Ammon's horn (tissue), 1 donor: ENCODE results near the gene FARP1.

ENCODE experiments used
- DNase-seq: peaks from one replicate; pipeline ENCODE4 v3.0.0-alpha.2; 2016; ENCODE audit warnings: low spot score

FARP1 gene

GRCh38 chr13:98173431-98174152 is 30.7 kb downstream of the FARP1 start:
- no peak for DNase-seq

DNA sequence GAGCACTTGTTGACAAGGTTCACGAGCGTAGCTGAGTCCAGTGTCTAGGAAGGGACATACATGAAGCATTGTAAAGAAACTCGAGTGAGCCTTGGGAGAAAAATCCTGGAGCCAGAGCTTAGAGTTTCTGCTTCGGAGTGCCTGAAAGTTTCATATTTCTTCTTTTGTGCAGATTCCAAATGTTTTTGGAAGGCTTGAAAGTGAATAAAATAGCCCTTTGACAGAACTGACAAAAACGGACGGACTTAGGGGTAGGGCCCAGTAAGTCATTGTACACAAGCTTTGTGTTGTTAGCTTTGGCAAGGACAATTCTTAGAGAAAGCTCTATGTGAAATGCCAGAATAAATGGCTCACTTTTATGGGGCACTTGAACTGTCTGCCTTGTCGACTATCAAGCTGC is 31.4 kb downstream of the FARP1 start:
- DNase-seq: no peak

GRCh38 chr13:98175043-98175442 is 32.1 kb downstream of the FARP1 start:
- DNase-seq: no peak

- no peak for DNase-seq
Measured at GRCh38 chr13:98175823-98176222, 32.9 kb downstream of the FARP1 start.

DNA sequence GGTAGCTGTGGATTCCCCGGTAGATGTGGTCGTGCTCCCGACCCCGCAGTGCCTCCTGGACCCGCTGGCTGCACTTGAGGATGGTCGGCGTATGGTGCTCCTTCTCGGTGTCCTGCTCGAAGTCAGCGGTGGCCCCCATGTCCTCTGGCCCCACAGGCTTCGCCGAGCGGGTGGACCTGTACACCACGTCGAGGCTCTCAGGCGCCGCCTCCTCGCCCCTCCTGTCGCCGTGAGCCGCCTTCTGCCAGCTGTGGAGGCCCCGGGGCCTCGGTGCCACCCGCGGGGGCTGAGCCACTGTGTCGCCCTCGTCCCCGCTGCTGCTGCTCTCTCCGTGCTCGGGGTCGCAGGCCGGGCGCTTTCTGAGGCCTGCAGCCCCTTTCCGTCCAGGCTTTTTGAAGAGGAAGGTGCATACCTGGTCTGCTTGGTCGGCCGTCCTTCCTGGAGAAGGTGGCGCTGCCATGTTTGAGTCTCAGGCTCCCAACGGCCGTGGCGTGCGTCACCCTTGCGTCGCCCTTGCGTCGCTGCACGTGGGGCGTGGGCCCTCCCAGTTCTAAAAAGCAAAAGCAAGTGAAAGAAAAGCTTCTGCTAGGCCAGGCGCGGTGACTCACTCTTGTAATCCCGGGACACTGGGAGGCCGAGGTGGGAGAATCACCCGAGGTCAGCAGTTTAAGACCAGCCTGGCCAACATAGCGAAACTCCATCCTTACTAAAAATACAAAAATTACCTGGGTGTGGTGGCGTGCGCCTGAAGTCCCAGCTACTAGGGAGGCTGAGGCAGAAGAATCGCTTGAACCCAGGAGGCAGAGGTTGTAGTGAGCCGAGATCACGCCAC is 34.1 kb downstream of the FARP1 start, which contains the start of gene RNF113B:
Gene RNF113B (minus strand): TSS at position 493 of the 832 bp plus-strand sequence. CDS start 33 bp downstream, at position 460.
- no peak for DNase-seq

GRCh38 chr13:98180092-98180491 is 37.2 kb downstream of the FARP1 start:
- DNase-seq: no peak

DNA sequence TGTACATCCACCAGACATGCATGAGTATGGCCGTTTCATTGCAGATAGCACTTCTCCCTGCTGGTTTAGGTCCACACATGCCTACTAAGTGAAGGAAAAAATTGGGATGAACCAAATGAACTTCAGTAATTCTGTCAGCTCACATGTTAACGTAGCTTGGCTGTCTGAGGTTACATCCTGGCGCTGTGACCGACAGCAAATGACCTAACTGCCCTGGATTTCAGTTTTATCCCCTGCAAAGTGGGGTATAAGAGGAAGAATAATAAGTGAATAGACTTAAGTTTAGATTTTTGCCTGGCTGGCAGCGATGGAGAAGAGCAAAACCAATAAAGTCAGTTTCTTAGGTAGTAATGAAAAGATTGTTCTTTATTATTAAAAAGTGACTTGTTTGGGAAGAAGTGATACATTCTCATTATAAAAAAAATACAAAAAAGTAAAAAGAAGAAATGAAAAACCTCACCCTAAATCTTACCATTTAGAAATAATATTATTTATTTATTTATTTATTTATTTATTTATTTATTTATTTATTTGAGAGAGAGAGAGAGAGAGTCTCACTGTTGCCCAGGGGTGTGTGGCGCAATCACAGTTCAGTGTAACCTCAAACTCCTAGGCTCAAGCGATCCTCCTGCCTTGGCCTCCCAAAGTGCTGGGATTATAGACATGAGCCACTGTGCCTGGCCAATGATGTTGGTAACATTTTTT is 38.4 kb downstream of the FARP1 start:
- no peak for DNase-seq

DNA sequence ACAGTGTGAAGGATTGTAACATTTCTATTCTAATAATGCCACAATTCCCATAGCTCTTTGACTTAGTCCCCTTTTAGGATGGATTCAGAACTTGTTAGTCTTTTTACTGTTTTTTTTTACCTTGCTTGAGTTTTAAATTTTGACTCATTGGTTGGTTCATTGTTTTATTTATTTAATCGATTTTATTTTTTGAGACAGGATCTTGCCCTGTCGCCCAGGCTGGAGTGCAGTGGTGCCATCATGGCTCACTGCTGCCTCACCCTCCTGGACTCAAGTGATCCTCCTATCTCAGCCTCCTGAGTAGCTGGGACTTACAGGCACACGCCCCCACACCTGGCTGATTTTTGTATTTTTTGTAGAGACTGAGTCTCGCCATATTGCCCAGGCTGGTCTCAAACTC is 39.3 kb downstream of the FARP1 start:
- DNase-seq: no peak

DNA sequence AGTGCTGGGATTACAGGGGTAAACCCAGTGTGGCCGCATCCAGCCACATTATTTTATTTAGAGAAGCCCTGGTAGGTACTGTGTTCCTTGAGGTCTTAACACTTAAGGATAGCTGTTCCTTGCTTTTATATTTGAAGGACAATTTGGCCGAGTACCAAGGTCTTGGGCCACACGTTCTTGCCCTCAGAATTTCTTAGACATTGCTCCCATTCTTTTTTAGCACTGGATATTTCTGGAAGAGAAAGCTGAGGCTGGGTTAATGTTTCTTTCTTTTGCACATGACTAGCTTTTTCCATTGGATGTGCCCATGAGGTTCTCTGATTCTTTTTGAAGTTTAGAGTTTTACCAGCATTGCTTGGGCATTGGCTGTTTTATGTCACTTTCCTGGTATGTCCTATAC is 39.7 kb downstream of the FARP1 start:
- DNase-seq: no peak

DNA sequence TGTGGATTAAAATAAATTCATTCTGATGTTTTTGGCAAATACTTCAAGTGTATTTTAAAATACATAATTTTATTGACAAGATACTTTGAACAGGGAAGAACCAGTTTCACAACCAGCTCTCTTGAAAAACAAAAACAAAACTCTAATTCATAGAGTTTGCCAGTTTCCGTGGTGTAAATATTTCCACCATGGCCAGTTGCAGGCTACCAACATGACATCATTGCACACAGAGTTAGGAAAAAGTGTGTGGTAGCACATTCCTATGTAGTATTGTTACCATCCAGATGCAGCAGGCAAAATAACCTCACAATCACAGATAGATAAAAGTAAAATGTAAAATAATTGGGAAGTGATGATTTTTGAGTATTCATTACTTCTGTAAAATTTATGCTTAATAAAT is 41.9 kb downstream of the FARP1 start:
- no peak for DNase-seq

DNA sequence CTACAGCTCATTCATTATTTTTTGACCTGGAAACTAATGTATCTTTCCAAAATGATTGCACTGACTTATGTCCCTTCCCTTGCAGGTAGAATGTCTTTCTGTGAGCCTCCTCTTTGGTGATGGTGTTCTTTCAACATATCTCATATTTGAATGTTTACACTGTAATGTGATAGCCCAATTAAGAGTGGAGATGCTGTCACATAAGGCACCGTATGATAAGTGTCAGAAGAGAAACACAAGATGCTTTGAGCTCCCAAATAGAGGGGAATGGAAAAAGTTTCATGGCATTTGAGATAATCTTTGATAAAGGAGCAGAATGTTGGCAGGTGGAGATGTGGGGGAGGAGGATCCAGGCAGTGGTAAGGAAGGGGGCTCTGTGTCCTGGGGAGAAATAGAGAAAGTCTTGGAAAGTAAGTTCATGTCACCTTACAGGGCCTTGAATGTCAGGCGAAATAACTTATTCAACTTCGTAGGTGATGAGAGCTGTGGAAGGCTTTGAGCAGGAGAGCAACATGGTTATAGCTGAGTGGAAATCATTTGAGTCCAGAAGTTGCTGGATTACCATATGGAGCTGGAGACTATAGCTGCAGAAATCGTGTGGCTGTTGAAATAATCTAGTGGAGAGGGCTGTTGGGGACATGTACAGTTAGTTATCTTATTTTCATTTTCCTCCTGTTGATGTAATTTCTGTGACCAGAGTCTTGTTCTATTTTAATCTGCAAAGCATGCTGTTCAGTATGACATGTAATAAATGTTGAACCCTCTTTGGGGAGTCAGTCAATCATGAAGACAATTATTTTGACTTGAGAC is 44.5 kb downstream of the FARP1 start:
- no peak for DNase-seq

GRCh38 chr13:98187965-98188261 is 45.0 kb downstream of the FARP1 start:
- peak; percentile 52 for DNase-seq

DNA sequence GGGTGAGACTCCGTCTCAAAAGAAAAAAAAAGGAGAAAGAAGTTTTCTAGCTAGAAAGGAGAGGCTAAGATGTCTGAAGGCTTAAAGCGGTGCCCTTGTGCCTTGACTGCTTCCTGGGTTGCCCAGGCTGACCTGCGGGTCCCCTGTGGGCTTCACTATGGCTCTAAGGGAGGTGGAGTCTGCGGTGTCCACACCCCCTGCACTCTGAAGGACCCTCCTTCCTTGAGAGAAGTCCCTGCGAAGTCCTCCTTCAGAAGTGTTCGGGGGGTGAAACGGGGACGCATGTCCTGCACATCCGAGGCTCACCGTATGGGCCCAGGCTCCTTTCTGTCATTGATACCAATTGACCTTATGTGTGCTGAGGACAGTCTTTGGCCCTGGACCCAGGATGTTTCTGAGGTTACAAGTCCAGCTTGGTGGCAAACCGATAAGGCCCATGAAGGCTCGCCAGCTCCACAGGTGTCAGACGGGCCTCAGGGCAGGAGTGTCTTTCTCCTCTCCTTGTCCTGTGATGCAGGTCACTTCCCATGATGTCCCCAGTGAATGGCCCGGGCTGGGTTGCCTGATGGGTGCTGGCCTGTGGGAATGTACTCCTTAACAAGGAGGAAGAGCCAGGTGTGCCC is 45.8 kb downstream of the FARP1 start:
- DNase-seq: no peak

GRCh38 chr13:98189841-98190505 is 47.1 kb downstream of the FARP1 start:
- no peak for DNase-seq

GRCh38 chr13:98190889-98191444 is 48.1 kb downstream of the FARP1 start:
- DNase-seq: no peak

GRCh38 chr13:98192008-98192407 is 49.1 kb downstream of the FARP1 start:
- DNase-seq: no peak

DNA sequence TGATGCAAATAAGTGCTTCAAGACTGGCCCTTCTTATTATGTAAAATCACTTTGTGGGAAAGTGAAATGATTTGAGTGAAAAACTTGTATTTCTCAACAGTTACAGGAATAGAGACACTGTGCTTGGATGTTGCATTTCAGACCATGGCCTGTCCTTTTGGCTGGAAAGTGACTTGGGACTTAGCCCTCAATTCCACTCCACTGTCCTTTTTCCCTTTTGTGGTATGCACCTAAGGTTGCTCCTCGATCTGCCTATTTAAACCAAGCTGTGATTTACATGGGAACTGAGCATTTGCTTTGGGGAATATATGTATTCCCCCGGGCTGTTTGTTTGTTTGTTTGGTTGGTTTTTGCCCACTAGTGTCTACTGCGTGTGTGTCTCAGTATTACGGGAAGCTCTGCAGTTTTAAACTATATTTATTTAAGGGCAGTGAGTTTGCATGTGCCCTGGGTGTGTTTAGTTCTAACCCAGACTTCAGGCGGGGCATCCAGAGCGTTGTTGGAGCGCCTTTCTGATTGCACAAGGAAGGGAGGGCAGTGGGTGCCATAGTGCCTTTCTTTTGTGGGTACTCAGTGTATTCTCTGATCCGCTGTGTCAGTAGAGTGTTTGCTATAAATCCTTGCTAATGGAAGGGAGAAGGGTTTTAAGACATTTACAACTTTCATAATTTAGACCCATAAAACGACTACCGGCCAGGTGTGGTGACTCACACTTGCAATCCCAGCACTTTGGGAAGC is 52.3 kb downstream of the FARP1 start:
- no peak for DNase-seq

- no peak for DNase-seq
Measured at GRCh38 chr13:98198683-98199082, 55.8 kb downstream of the FARP1 start.

DNA sequence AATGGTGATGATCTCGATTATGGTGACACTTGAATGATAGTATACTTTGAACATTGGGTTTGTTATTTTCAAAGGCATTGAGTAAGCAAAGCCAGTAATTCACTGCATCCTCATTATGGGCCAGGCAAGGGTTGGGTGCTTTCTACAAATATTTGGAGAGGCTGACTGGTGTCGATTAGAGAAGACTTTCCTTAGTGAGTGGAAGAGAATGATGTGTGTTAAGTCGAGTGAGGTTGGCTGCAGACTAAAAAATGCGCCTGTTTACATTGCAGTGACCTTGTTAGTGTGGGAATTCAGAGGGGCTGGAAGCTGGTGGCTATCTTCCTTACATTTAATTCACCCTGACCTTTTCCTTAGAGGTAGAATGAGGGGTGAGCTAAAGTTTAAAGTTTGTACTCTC is 56.6 kb downstream of the FARP1 start:
- DNase-seq: no peak
